CD4-positive, alpha-beta T cell (primary cell): Measurements from ENCODE around the gene WDR88. TPM values are rescaled to one million over a fixed set of nuclear protein-coding genes. Genes with fewer than 3 reads are reported as not detected.
A peak's percentile ranks its signal among the peaks of the same experiment; 100 is the strongest.

Source experiments
- ATAC-seq: fragments of 200-7000 bp; cut with Tn5 transposase; one replicate; pipeline ENCODE4 v1.10.0; 2022; ENCODE audit warnings: mild to moderate bottlenecking; ENCODE audit not compliant: poor library complexity
- CTCF ChIA-PET: fragments of 350-600 bp; sonication (Branson Sonifier 250); formaldehyde crosslinking; loops from one replicate; lab custom pipeline; 2021; ENCODE audit warnings: antibody characterized with exemption, inconsistent platforms; lab: Charles Lee
- POLR2A ChIA-PET: fragments of 350-600 bp; sonication (Branson Sonifier 250); formaldehyde crosslinking; loops from one replicate; lab custom pipeline; 2021; ENCODE audit warnings: antibody characterized with exemption, inconsistent platforms; lab: Charles Lee
- DNase-seq, 14 experiments: peaks; one replicate each; pipeline ENCODE4 v3.0.0-alpha.2; 2013 to 2020; ENCODE audit warnings: mixed read lengths in 2 of 14
- H3K27ac ChIP-seq, 2 donors: one replicate each; pipeline versions ENCODE4 v1.5.1 to v1.7.0; 2013; ENCODE audit warnings: low read length in 2 of 2, low read depth in 1 of 2, mild to moderate bottlenecking in 1 of 2
- H3K27me3 ChIP-seq, 2 experiments: 1 replicate in 1 of 2; 2 replicates in 1 of 2; pipeline versions ENCODE4 v1.6.1 to v1.7.0; 2013; ENCODE audit warnings: low read length in 2 of 2, control low read depth in 1 of 2, mild to moderate bottlenecking in 1 of 2, moderate library complexity in 1 of 2; ENCODE audit not compliant: insufficient read depth in 2 of 2, control insufficient read depth in 1 of 2
- H3K36me3 ChIP-seq: one replicate; pipeline ENCODE4 v1.6.1; 2013; ENCODE audit warnings: low read length, control low read depth; ENCODE audit not compliant: insufficient read depth
- H3K4me1 ChIP-seq: one replicate; pipeline ENCODE4 v1.6.1; 2013; ENCODE audit warnings: low read length, control low read depth; ENCODE audit not compliant: insufficient read depth
- H3K4me3 ChIP-seq: one replicate; pipeline ENCODE4 v1.5.1; 2013; ENCODE audit warnings: mild to moderate bottlenecking, low read length, moderate library complexity
- H3K9me3 ChIP-seq, 2 experiments: 1 replicate in 1 of 2; 2 replicates in 1 of 2; pipeline versions ENCODE4 v1.6.1 to v1.7.0; 2013; ENCODE audit warnings: low read length in 2 of 2, mild to moderate bottlenecking in 2 of 2, control low read depth in 1 of 2, moderate library complexity in 1 of 2; ENCODE audit not compliant: control insufficient read depth in 1 of 2, insufficient read depth in 1 of 2
- H3K27ac Mint-ChIP-seq: one replicate; pipeline ENCODE4 v1.8.0; 2020; ENCODE audit warnings: mixed read lengths
- H3K27me3 Mint-ChIP-seq: one replicate; pipeline ENCODE4 v1.8.0; 2021; ENCODE audit warnings: mixed read lengths
- H3K36me3 Mint-ChIP-seq: one replicate; pipeline ENCODE4 v1.8.0; 2021; ENCODE audit warnings: low read depth, mixed read lengths
- H3K4me1 Mint-ChIP-seq: one replicate; pipeline ENCODE4 v1.8.0; 2021; ENCODE audit warnings: low read depth, mixed read lengths
- H3K4me3 Mint-ChIP-seq: one replicate; pipeline ENCODE4 v1.8.0; 2020; ENCODE audit warnings: mild to moderate bottlenecking, mixed read lengths
- H3K9me3 Mint-ChIP-seq: one replicate; pipeline ENCODE4 v1.8.0; 2020; ENCODE audit warnings: mixed read lengths
- intact Hi-C, 2 experiments: fragments of 100-400 bp; cut with DNase I in 1 of 2; cut with micrococcal nuclease in 1 of 2; formaldehyde crosslinking; loops; one replicate each; pipeline versions ENCODE4 v1.15.1 to v1.9.0; 2023 to 2025; cut with DNase I, micrococcal nuclease
- total RNA-seq, 174 experiments: library from RNA in 2 of 174; stranded (reverse) in 2 of 174; gene quantifications; one replicate each; pipeline ENCODE4 v1.2.3 and lab custom pipeline; 2021 to 2026
- TF ChIP-seq, protein P1 (sequence below): fragments of 200-600 bp; IDR thresholded peaks from one replicate; pipeline ENCODE4 v1.8.0; 2022; ENCODE audit warnings: antibody characterized with exemption, mild to moderate bottlenecking

The WDR88 gene
- total RNA-seq, 2 experiments from 2014 or later = not detected

DNA sequence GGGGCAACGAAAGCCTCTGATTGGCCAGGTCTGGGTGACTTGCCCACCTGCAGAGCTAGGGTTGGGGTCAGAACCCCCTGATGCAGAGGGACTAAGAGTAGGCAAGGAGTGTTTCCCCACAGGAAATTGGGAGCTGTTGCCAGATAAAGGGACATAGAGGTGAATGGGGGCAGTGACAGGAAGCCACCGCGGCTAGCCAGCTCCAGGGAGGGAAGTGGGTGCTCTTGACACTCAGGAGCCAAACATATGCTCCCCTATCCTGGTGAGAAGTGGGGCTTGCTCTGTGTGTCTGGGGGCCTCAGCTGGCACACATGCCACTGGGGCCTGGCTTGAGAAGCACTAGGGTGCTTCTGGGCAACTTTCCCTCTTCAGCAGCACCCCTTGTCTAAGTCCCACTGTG lies 26.0 kb downstream of the WDR88 start:
- POLR2A ChIA-PET = interaction anchor here (6.2 kb wide), 1 partner anchor 19 kb away, joined by 116 read pairs; no protein-coding TSS in a partner anchor
- H3K9me3 Mint-ChIP-seq = no peaks in the 10 kb centered on the region
- intact Hi-C loops = no loop called here
- ATAC-seq (no peak), DNase-seq (peak in 1 of 14 experiments; percentile 10)
- Histone ChIP-seq H3K4me1 (peaks cover 43% of the 10 kb centered on the region), H3K9me3 (no peaks in the 10 kb centered on the region), H3K27ac (no peak overlapping the region), H3K4me3 (no peak overlapping the region), H3K36me3 (no peaks in the 10 kb centered on the region), H3K27me3 (no peaks in the 10 kb centered on the region)
- CTCF ChIA-PET = no interaction called here
- no peak overlapping the region for H3K4me3 Mint-ChIP-seq
- no peaks in the 10 kb centered on the region for H3K27me3 Mint-ChIP-seq
- TF ChIP-seq, protein P1, sequence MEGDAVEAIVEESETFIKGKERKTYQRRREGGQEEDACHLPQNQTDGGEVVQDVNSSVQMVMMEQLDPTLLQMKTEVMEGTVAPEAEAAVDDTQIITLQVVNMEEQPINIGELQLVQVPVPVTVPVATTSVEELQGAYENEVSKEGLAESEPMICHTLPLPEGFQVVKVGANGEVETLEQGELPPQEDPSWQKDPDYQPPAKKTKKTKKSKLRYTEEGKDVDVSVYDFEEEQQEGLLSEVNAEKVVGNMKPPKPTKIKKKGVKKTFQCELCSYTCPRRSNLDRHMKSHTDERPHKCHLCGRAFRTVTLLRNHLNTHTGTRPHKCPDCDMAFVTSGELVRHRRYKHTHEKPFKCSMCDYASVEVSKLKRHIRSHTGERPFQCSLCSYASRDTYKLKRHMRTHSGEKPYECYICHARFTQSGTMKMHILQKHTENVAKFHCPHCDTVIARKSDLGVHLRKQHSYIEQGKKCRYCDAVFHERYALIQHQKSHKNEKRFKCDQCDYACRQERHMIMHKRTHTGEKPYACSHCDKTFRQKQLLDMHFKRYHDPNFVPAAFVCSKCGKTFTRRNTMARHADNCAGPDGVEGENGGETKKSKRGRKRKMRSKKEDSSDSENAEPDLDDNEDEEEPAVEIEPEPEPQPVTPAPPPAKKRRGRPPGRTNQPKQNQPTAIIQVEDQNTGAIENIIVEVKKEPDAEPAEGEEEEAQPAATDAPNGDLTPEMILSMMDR = no peak
- no peaks in the 10 kb centered on the region for H3K36me3 Mint-ChIP-seq
- peaks cover 41% of the 10 kb centered on the region for H3K4me1 Mint-ChIP-seq
- H3K27ac Mint-ChIP-seq = peak overlapping the region; percentile 59

DNA sequence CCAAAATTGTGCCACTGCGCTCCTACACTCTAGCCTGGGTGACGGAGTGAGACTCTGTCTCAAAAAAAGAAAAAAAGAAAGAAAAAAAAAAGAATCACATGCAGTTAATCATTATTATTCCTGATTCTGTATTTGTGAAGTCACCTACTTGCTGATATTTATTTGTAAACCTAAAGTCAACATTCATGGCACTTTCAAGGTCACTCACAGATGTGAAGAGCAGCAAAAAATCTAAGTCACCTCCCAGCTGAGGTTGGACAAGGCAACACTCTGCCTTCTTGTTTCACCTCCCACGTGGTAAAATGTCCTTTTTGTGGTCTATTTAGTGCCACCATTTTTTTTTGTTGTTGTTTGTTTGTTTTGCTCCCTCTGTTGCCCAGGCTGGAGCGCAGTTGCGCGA lies 26.5 kb downstream of the WDR88 start:
- no peaks in the 10 kb centered on the region for H3K36me3 Mint-ChIP-seq
- ATAC-seq (no peak), DNase-seq (no peak)
- H3K4me1 ChIP-seq = peaks cover 43% of the 10 kb centered on the region
- no peaks in the 10 kb centered on the region for H3K9me3 ChIP-seq
- no peak overlapping the region for H3K27ac ChIP-seq
- CTCF ChIA-PET = interaction anchor here (3.2 kb wide), 1 partner anchor 19 kb away, joined by 21 read pairs; no protein-coding TSS in a partner anchor
- H3K27ac Mint-ChIP-seq = peak overlapping the region; percentile 59
- no peaks in the 10 kb centered on the region for H3K36me3 ChIP-seq
- H3K4me3 Mint-ChIP-seq = no peak overlapping the region
- H3K9me3 Mint-ChIP-seq = no peaks in the 10 kb centered on the region
- POLR2A ChIA-PET = interaction anchor here (0.6 to 6.2 kb wide), 2 partner anchors 19 to 185 kb away, joined by 3 to 116 read pairs; no protein-coding TSS in a partner anchor
- H3K27me3 ChIP-seq = no peaks in the 10 kb centered on the region
- TF ChIP-seq, protein P1 = no peak
- H3K4me3 ChIP-seq = no peak overlapping the region
- H3K27me3 Mint-ChIP-seq = no peaks in the 10 kb centered on the region
- intact Hi-C loops = no loop called here
- H3K4me1 Mint-ChIP-seq = peaks cover 41% of the 10 kb centered on the region

DNA sequence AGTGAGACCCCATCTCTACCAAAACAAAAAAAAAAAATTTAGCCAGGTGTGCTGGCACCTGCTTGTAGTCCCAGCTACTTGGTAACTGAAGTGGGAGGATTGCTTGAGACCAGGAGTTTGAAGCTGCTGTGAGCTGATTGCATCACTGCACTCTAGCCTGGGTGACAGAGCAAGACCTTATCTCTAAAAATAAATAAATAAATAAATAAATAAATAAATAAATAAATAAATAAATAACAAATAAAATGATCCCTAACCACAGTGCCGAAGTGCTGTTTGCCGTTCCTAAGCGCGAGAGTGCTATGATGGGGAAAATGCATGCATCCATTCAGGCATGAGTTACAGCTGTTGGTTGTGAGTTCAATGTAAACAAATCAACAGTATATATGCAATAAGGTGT lies 27.2 kb downstream of the WDR88 start:
- DNase-seq (no peak), ATAC-seq (no peak)
- peaks cover 41% of the 10 kb centered on the region for H3K4me1 Mint-ChIP-seq
- H3K4me3 ChIP-seq = no peak overlapping the region
- ChIA-PET CTCF (interaction anchor here (1.4 to 3.2 kb wide), 2 partner anchors 18 to 24 kb away, joined by 6 to 21 read pairs; no protein-coding TSS in a partner anchor), POLR2A (interaction anchor here (6.2 kb wide), 1 partner anchor 18 kb away, joined by 116 read pairs; no protein-coding TSS in a partner anchor)
- H3K36me3 ChIP-seq = no peaks in the 10 kb centered on the region
- intact Hi-C loops = no loop called here
- no peaks in the 10 kb centered on the region for H3K36me3 Mint-ChIP-seq
- H3K4me3 Mint-ChIP-seq = no peak overlapping the region
- H3K9me3 Mint-ChIP-seq = no peaks in the 10 kb centered on the region
- H3K27ac ChIP-seq = no peak overlapping the region
- H3K4me1 ChIP-seq = peaks cover 43% of the 10 kb centered on the region
- H3K27ac Mint-ChIP-seq = no peak overlapping the region
- no peaks in the 10 kb centered on the region for H3K27me3 ChIP-seq
- no peaks in the 10 kb centered on the region for H3K27me3 Mint-ChIP-seq
- H3K9me3 ChIP-seq = no peaks in the 10 kb centered on the region
- TF ChIP-seq, protein P1 = no peak
